GM10847 (cell line): ENCODE data around the gene SHROOM2.

ENCODE experiments used
- POLR2A ChIP-seq: IDR thresholded peaks from 2 replicates; pipeline ENCODE4 v1.6.1; 2011; ENCODE audit not compliant: insufficient read length; ENCODE audit errors: extremely low read depth

Gene SHROOM2

GRCh38 chrX:9966775-9967408 is 180.7 kb downstream of the SHROOM2 start, which contains the start of gene CLDN34:
CLDN34 (plus strand) TSS chrX:9967358; CDS start chrX:9967358, 0 bp downstream.
- TF ChIP-seq POLR2A = no peak

DNA sequence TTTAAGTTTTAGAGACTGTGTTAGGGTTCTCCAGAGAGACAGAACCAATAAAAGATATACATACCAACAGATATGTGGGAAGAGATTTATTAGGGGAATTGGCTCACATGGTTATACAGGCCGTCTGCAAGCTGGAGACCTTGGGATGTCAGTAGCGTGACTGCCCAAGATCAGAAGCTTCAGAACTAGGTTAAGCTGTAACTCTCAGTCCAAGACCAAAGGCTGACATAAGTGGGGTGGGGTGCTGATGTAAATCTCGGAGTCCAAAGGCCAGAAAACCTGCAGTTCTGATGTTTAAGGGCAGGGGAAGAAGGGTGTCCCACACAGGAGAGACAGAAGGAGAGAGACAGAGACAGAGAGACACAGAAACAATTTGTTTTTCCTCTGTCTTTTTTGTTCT is 191.4 kb downstream of the SHROOM2 start:
- no peak for TF ChIP-seq POLR2A

GRCh38 chrX:9980401-9980800 is 194.2 kb downstream of the SHROOM2 start:
- TF ChIP-seq POLR2A = no peak

DNA sequence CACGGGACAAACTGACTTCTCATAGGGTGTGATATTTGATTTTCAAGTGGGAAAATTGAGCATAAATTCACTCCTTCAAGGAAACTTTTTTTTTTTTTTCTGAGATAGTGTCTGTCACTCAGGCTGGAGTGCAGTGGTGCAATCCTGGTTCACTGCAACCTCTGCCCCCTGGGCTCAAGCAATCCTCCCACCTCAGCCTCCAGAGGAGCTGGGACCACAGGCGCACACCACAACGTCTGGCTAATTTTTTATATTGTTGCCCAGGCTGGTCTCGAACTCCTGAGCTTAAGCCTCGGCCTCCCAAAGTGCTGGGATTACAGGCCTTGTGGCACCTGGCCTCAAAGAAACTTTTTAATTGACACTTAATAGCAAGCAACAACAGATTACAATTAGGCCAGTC is 194.7 kb downstream of the SHROOM2 start:
- no peak for TF ChIP-seq POLR2A

GRCh38 chrX:9983441-9983840 is 197.2 kb downstream of the SHROOM2 start:
- TF ChIP-seq POLR2A = no peak

- TF ChIP-seq POLR2A = no peak
Measured at GRCh38 chrX:9983846-9984245, 197.6 kb downstream of the SHROOM2 start.

DNA sequence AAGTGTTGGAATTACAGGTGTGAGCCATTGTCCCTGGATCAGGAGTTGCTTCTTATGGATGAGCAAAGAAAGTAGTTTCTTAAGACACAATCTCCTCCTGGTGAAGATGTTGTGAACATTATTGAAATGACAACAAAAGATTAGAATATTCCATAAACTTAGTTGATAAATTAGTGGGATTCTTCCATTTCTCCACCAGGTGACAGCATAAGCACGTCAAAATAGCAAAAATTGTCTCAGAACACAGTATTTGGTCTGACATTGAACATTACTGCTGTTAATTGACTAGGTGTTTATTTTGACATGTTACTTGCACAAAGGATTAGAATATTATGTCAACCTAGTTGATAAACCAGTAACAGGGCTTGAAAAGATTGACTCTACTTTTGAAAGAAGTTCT is 202.5 kb downstream of the SHROOM2 start:
- no peak for TF ChIP-seq POLR2A

DNA sequence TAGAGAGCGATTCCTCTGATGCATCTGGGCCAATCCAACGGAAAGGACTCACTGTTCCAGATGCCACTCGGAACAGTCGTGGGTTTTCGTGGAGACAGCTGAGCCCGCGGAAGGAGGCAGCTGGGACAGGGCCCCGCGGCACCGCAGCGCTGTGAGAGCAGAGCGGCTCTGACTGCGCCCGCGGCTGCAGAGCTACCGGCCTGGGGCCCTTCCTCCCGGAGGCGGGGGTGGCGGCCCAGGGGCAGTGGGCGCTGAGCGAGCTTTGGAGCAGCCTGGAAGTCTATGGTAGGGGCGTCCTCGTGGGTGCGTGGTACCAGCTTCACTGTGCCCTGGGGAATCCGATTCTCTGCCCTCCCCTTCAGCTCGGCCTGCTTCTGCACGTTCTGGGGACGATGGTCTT is 205.8 kb downstream of the SHROOM2 start:
- TF ChIP-seq POLR2A = no peak

GRCh38 chrX:9992724-9993123 is 206.5 kb downstream of the SHROOM2 start:
- TF ChIP-seq POLR2A = no peak

DNA sequence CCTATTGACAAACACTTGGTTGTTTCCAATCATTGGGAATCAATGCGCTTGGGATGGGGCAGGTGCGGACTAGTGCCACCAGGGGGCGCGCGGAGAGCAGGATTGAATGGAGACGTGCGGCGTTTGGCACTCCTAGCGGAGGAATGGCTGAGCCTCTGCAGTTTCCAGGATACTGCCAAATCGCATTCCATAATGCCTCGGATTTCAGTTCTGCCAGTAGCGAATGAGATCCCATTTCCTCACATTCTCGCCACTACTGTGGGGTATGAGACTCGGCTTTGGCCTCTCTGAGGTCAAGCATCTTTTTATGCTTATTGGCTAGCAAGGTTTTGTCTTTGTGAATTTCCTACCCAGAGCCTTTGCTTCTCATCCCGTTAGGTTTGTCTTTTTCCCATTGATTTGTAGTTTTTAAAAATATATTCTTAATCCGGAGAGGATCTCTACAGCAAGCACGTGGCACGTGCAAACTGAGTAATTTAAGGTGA is 209.7 kb downstream of the SHROOM2 start:
- TF ChIP-seq POLR2A = no peak

- no peak for TF ChIP-seq POLR2A
Measured at GRCh38 chrX:9997041-9997440, 210.8 kb downstream of the SHROOM2 start.

- no peak for TF ChIP-seq POLR2A
Measured at GRCh38 chrX:9997524-9997923, 211.3 kb downstream of the SHROOM2 start.
